GM12878 (cell line): ENCODE data around the gene CHAC1. TPM values are rescaled to one million over a fixed set of nuclear protein-coding genes. Genes with fewer than 3 reads are reported as not detected.

Experiments
- ATAC-seq: fragments of 200-7000 bp; cut with Tn5 transposase; 3 replicates; pipeline ENCODE4 v1.9.1; 2020; ENCODE audit warnings: mild to moderate bottlenecking, moderate library complexity
- BruUV-seq: library from RNA; stranded (reverse); fragments of 400-500 nt; replicated peaks from 2 replicates; lab custom pipeline; 2021; lab: Mats Ljungman, UMichigan
- CTCF ChIA-PET: fragments of 300-600 bp; sonication (Branson Sonifier 250); formaldehyde crosslinking; extraction: SDS; loops from one replicate; lab custom pipeline; 2021; ENCODE audit warnings: inconsistent platforms; lab: Yijun Ruan, JAX
- POLR2A ChIA-PET: fragments of 350-600 bp; formaldehyde crosslinking; extraction: SDS; loops from one replicate; lab custom pipeline; 2021; ENCODE audit warnings: inconsistent platforms; lab: Charles Lee
- RAD21 ChIA-PET: fragments of 300-600 bp; sonication (Branson Sonifier 250); formaldehyde crosslinking; loops from one replicate; lab custom pipeline; 2023; ENCODE audit warnings: antibody characterized with exemption; ENCODE audit not compliant: unreplicated experiment; lab: Charles Lee
- SMC1A ChIA-PET: fragments of 300-600 bp; sonication (Branson Sonifier 250); formaldehyde crosslinking; loops from one replicate; lab custom pipeline; 2023; ENCODE audit not compliant: unreplicated experiment, uncharacterized antibody; lab: Charles Lee
- DNase-seq: peaks from one replicate; pipeline ENCODE4 v3.0.0-alpha.2; 2011; ENCODE audit warnings: low read depth, low spot score
- FAIRE-seq: peaks from 3 replicates; lab custom pipeline; 2011; peaks lifted over from hg19 to GRCh38; lab: Jason Lieb, UNC
- H2AFZ ChIP-seq: 2 replicates; pipeline ENCODE4 v1.6.0; 2011; ENCODE audit warnings: low read depth, low read length, control low read depth; ENCODE audit not compliant: control insufficient read depth
- H3K27ac ChIP-seq: 2 replicates; pipeline ENCODE4 v1.5.1; 2011; ENCODE audit warnings: control low read depth; ENCODE audit not compliant: control insufficient read depth, insufficient read depth
- H3K27me3 ChIP-seq, 2 experiments: replicated peaks in 1 of 2; 2 replicates each; pipeline versions ENCODE4 v1.6.0 to v1.6.1; 2011; ENCODE audit warnings: low read length in 1 of 2; ENCODE audit not compliant: control insufficient read depth in 2 of 2, insufficient read depth in 2 of 2
- H3K36me3 ChIP-seq, 2 experiments: 2 replicates each; pipeline ENCODE4 v1.5.1; 2011; ENCODE audit warnings: low read length in 1 of 2; ENCODE audit not compliant: control insufficient read depth in 2 of 2, insufficient read depth in 2 of 2
- H3K4me1 ChIP-seq: 2 replicates; pipeline ENCODE4 v1.6.1; 2011; ENCODE audit warnings: mild to moderate bottlenecking, low read length, moderate library complexity, mixed read lengths; ENCODE audit not compliant: control insufficient read depth, insufficient read depth
- H3K4me2 ChIP-seq: 2 replicates; pipeline ENCODE4 v1.6.0; 2011; ENCODE audit warnings: control low read depth; ENCODE audit not compliant: control insufficient read depth, insufficient read depth
- H3K4me3 ChIP-seq: fragments of 200-600 bp; sonication (generic); 2 replicates; pipeline ENCODE4 v1.5.1; 2016
- H3K79me2 ChIP-seq: 2 replicates; pipeline ENCODE4 v1.6.0; 2011; ENCODE audit warnings: low read length; ENCODE audit not compliant: control insufficient read depth, insufficient read depth
- H3K9ac ChIP-seq: 2 replicates; pipeline ENCODE4 v1.8.0; 2011; ENCODE audit warnings: low read length, control low read depth, mixed read lengths; ENCODE audit not compliant: control insufficient read depth, insufficient read depth
- H3K9me3 ChIP-seq: replicated peaks from 3 replicates; pipeline ENCODE4 v1.5.1; 2011; ENCODE audit warnings: mild to moderate bottlenecking, low read length; ENCODE audit not compliant: control insufficient read depth, insufficient read depth
- H4K20me1 ChIP-seq: 2 replicates; pipeline ENCODE4 v1.6.0; 2011; ENCODE audit not compliant: control insufficient read depth, insufficient read depth
- EGR1 ChIP-seq, 2 experiments: IDR thresholded peaks; 1 replicate in 1 of 2; 2 replicates in 1 of 2; pipeline ENCODE4 v1.6.1; 2011 to 2012; ENCODE audit warnings: low read depth in 2 of 2, low read length in 2 of 2, borderline replicate concordance in 1 of 2, mild to moderate bottlenecking in 1 of 2, moderate library complexity in 1 of 2
- IKZF2 ChIP-seq, 2 experiments: fragments of 450-650 bp; IDR thresholded peaks; 2 replicates each; pipeline ENCODE4 v1.6.1; 2017; ENCODE audit warnings: mild to moderate bottlenecking in 2 of 2, moderate library complexity in 2 of 2
- POLR2AphosphoS5 ChIP-seq: IDR thresholded peaks from 2 replicates; pipeline ENCODE4 v1.6.1; 2011; ENCODE audit warnings: mild to moderate bottlenecking, low read length, inconsistent platforms
- WRNIP1 ChIP-seq: IDR thresholded peaks from 2 replicates; pipeline ENCODE4 v1.6.1; 2011; ENCODE audit warnings: low read depth, low read length, improper control_type of control experiment, borderline replicate concordance
- WGBS: methylation state at CpG from one replicate; pipeline ENCODE4 v1.1.6; 2016; ENCODE audit warnings: low lambda C conversion rate; ENCODE audit not compliant: insufficient replicate concordance, insufficient coverage; ENCODE audit errors: missing lambda C conversion rate; 5-methylcytosine and 5-hydroxymethylcytosine counted together
- in situ Hi-C: fragments of 300-500 bp; cut with MboI; formaldehyde crosslinking; loops from 9 replicates; pipeline ENCODE4 v1.14.3; 2018; ENCODE audit warnings: mixed read lengths
- intact Hi-C: fragments of 100-400 bp; cut with micrococcal nuclease; formaldehyde crosslinking; loops from one replicate; pipeline ENCODE4 v1.14.2; 2022; ENCODE audit not compliant: unreplicated experiment
- polyA plus RNA-seq, 11 experiments: library from polyadenylated mRNA; depleted of rRNA in 4 of 11; unstranded in 6 of 11; stranded (reverse) in 5 of 11; fragments of >200 nt; fragmentation: Nextera tagmentation in 4 of 11; fragmentation: Illumina TruSeq in 1 of 11; extraction: Ambion mirVana in 4 of 11; extraction: Trizol in 1 of 11; gene quantifications; 1 replicate in 1 of 11; 2 replicates in 10 of 11; pipeline versions ENCODE4 v1.2.1 to v1.2.3, GENCODE V29; 2011 to 2016; ENCODE audit warnings: inconsistent platforms in 2 of 11, missing spikeins in 2 of 11, low read depth in 1 of 11
- total RNA-seq, 4 experiments: library from RNA; depleted of rRNA in 3 of 4; stranded (reverse); fragments of >200 nt in 3 of 4; fragmentation: Illumina TruSeq in 1 of 4; extraction: Trizol in 1 of 4; gene quantifications; 2 replicates each; pipeline versions ENCODE4 v1.2.1 to v1.2.3, GENCODE V29; 2013 to 2021
- TF ChIP-seq, protein P1 (sequence below): IDR thresholded peaks from 2 replicates; pipeline ENCODE4 v1.6.1; 2011; ENCODE audit warnings: low read depth, mild to moderate bottlenecking, low read length, moderate library complexity, borderline replicate concordance; ENCODE audit errors: extremely low read depth

CHAC1 gene
- total and polyA plus RNA-seq, 10 of the 15 experiments (the other 5 are each of a cell fraction or from before 2014, with no cell fraction given) = 0.37 to 5.9 (median 3.3) TPM

GRCh38 chr15:40941068-40941527 lies 12.2 kb upstream of the CHAC1 start:
- ChIA-PET RAD21 (interaction anchor here (1.0 to 4.1 kb wide), 17 partner anchors 10 to 243 kb away, joined by 3 to 36 read pairs (median 4); partner anchors contain the start of gene INO80), CTCF (interaction anchor here (0.7 to 5.2 kb wide), 27 partner anchors 10 to 388 kb away, joined by 3 to 80 read pairs (median 4); partner anchors contain the start of genes CHAC1, DLL4, INO80 and RHOV), POLR2A (interaction anchor here (0.9 to 3.5 kb wide), 7 partner anchors 8 to 225 kb away, joined by 3 to 20 read pairs (median 4); partner anchors contain the start of genes CHAC1 and DLL4), SMC1A (interaction anchor here (1.0 to 4.1 kb wide), 17 partner anchors 10 to 245 kb away, joined by 3 to 28 read pairs (median 5); partner anchors contain the start of gene DLL4)
- peak overlapping the region; percentile 81 for H3K27ac ChIP-seq
- 58% methylated on average over 7 of the region's 7 CpGs for WGBS
- H3K9ac ChIP-seq = peak overlapping the region; percentile 88
- DNase-seq = no peak
- ATAC-seq = no peak
- BruUV-seq = TSS peak; percentile 78
- H3K36me3 ChIP-seq = no peaks in the 10 kb centered on the region
- no peaks in the 10 kb centered on the region for H3K27me3 ChIP-seq
- TF ChIP-seq WRNIP1 (no peak), POLR2AphosphoS5 (peak; percentile 5; the same call in 1 of the 2 replicates), IKZF2 (IDR thresholded peaks at IDR 0.05) (0 out of 4 replicates have a peak, but pooled peaks of 1 of the 2 experiments have one; percentile 20), EGR1 (IDR thresholded peaks at IDR 0.05; ENCODE audit: borderline replicate concordance in 1 of 2, low read depth in 2 of 2, low read length in 2 of 2) (no peak)
- TF ChIP-seq, protein P1, sequence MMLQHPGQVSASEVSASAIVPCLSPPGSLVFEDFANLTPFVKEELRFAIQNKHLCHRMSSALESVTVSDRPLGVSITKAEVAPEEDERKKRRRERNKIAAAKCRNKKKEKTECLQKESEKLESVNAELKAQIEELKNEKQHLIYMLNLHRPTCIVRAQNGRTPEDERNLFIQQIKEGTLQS = no peak
- intact Hi-C loops = loop anchor here (5.0 kb wide), 2 partner anchors 34 to 81 kb away; no protein-coding TSS in a partner anchor
- in situ Hi-C loops = no loop called here
- no peaks in the 10 kb centered on the region for H4K20me1 ChIP-seq
- no peaks in the 10 kb centered on the region for H3K9me3 ChIP-seq
- peaks cover 23% of the 10 kb centered on the region for H3K4me1 ChIP-seq
- peak overlapping the region; percentile 66; the same call in 1 of the 2 replicates for H3K4me3 ChIP-seq
- FAIRE-seq = no peak
- peak overlapping the region; percentile 58 for H3K4me2 ChIP-seq
- no peaks in the 10 kb centered on the region for H3K79me2 ChIP-seq
- peak overlapping the region; percentile 3 for H2AFZ ChIP-seq
